HG03039 (cell line): ENCODE measurements around the gene HSD17B11.
"Not testable (repeated sequence)": the region's sequence is repeated elsewhere in the genome, so short reads cannot be mapped to it uniquely, and the experiment has no call there.

Source experiments
- ATAC-seq: cut with Tn5 transposase; IDR thresholded peaks from one replicate; pipeline ENCODE4 v1.9.1; 2021; ENCODE audit warnings: mild to moderate bottlenecking, moderate library complexity; ENCODE audit not compliant: unreplicated experiment

The HSD17B11 gene

DNA sequence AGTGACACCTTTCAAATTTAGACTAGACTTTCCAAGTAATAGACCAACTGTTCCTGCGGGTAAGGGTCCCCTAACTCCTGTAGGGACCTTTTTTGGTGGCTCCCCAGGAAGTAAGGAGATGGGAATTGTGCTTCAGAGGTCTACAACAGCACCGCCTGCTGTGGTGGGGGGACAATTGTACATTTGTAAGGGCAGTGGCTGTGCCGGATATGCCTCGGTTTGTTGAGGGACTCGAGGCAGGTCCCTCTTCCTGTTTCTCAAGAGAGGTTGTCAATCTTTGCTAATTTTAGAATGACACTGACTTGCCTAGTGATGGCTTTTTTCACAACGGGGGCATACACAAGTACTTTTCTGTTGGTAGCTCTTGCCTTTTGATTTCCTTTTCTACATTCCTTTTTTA, 15.5 kb upstream of the HSD17B11 start:
- ATAC-seq, result no peak

DNA sequence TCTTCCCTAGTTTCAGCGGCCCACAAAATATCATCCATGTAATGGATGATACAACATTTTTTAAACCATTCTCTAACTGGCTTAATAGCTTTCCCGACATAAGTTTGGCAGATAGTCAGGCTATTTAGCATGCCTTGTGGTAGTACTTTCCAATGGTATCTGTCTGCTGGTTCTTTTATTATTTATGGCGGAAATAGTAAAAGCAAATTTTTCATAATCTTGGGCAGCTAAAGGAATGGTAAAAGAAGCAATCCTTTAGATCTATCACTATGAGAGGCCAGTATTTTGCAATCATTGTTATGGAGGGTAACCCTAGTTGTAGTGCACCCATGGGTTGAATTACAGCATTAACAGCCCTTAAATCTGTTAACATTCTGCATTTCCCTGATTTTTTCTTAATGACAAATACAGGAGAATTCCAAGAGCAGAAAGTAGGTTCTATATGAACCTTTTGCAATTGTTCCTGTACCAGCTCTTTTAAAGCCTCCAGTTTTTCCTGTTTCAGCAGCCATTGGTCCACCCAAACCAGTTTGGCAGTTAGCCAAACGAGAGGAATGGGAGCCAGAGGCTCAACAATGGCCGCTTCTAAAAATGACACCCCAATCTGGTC, 14.3 kb upstream of the HSD17B11 start:
- ATAC-seq, result no peak

DNA sequence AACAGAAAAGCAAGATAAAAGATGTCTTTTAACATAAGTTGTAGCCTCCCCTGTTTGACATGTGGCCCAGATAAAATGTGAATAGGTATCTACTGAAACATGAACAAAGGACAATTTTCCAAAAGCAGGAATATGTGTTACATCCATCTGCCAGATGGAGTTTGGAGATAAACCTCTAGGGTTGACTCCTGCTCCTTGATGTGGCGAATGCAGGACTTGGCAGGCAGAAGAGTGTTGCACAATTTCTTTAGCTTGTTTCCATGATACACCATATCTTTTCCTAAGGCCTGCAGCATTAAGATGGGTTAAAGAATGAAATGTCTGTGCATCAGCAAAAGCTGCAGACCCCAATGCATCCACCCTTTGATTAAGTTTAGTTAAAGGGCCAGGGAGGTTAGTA, 12.7 kb upstream of the HSD17B11 start:
- ATAC-seq, result not testable (repeated sequence)

DNA sequence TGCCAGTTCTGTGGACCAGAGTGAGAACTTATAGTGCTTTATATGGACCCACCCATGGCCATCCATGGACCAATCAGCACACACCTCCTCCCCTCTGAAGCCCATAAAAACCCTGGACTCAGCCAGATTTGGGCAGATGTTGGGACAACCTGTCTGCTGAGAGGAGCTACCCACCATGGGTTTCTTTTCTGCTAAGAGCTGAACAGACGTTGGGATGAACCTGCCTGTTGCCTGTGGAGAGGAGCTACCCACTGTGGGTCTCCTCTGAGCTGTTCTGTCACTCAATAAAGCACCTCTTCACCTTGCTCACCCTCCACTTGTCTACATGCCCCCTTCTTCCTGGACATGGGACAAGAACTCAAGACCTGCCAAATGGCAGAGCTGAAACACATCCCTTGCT, 9.0 kb upstream of the HSD17B11 start:
- ATAC-seq, result no peak

DNA sequence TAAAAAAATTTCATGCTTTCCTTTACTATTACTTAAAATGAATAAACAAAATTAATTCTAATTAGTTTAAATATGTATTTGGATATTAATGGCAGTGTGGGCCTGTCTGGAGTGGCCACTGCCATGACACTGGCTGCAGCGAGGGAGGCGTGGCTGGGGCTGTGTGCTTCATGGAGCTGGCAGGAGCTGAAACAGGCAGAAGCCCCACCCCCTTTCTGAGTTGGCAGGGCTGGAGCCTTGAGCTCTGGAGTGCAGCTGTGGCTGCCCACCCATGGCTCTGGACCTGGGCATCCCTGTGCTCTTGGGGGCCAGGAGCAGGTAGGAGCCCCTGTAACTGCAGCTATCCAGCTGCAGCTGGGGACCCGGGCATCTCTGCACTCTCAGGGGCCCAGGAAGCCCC, 8.2 kb upstream of the HSD17B11 start:
- ATAC-seq, result no peak

DNA sequence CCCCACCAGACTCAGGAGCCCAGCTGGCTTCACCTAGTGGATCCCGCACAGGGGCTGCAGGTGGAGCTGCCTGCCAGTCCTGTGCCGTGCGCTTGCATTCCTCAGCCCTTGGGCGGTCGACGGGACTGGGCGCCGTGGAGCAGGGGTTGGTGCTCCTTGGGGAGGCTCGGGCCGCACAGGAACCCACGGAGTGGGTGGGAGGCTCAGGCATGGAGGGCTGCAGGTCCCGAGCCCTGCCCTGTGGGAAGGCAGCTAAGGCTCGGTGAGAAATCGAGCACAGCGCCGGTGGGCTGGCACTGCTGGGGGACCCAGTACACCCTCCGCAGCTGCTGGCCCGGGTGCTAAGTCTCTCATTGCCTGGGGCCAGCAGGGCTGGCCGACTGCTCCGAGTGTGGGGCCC, 4.9 kb upstream of the HSD17B11 start:
- not testable (repeated sequence) for ATAC-seq

DNA sequence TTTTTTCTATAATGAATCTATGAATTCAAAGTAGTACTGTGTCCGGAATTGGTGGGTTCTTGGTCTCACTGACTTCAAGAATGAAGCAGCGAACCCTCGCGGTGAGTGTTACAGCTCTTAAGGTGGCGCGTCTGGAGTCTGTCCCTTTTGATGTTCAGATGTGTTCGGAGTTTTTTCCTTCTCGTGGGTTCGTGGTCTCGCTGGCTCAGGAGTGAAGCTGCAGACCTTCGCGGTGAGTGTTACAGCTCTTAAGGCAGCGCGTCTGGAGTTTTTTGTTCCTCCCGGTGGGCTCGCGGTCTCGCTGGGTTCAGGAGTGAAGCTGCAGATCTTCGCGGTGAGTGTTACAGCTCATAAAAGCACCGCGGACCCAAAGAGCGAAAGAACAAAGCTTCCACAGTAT, 4.1 kb upstream of the HSD17B11 start:
- ATAC-seq, result not testable (repeated sequence)

GRCh38 chr4:87392183-87392582, 1.2 kb upstream of the HSD17B11 start:
- ATAC-seq, result no peak

- ATAC-seq, result peak; percentile 11
Observed at GRCh38 chr4:87391576-87392054, 627 bp upstream of the HSD17B11 start.

DNA sequence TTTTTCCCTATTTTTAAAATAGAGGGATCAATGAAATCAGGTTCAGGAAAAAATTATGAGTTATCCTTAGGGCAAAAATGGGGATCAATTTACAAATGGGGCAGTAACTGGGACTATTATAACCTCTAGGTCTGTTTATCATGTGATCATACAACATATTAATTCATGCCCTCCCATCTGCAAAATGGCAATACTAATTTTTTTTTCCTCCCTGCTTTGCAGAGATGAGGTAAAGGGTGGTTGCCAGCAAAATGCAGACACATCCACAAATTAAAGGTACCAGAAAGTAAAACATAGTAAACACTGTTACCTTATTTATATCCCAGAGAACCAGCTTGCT, 467 bp downstream of the HSD17B11 start:
- ATAC-seq, result no peak

DNA sequence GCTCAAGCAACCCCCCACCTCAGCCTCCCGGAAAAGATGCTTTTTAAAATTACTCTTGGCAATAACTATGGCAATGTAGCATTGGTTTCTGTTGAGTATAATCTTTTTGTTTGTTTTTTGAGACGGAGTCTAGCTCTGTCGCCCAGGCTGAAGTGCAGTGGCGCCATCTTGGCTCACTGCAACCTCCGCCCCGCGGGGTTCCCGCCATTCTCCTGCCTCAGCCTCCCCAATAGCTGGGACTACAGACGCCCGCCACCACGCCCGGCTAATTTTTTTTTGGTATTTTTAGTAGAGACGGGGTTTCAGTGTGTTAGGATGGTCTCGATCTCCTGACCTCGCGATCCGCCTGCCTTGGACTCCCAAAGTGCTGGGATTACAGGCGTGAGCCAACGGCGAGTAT, 933 bp downstream of the HSD17B11 start:
- ATAC-seq, result not testable (repeated sequence)

DNA sequence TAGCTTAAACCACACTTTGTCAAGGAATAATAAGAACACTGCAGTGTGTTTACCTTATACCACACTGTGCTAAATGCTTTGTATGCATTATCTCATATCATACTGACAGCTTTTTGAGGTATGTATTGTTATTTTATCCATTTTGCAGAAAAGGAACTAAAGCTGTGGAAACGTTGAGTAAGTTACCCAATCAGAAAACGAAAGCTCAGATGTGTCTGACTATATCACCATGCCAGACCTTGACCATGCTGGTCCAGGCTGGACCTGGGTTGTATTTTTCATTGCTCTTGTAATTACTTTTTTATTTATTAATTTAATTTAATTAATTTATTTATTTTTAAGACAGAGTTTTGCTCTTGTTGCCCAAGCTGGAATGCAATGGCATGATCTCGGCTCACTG, 2.1 kb downstream of the HSD17B11 start:
- ATAC-seq, result no peak

DNA sequence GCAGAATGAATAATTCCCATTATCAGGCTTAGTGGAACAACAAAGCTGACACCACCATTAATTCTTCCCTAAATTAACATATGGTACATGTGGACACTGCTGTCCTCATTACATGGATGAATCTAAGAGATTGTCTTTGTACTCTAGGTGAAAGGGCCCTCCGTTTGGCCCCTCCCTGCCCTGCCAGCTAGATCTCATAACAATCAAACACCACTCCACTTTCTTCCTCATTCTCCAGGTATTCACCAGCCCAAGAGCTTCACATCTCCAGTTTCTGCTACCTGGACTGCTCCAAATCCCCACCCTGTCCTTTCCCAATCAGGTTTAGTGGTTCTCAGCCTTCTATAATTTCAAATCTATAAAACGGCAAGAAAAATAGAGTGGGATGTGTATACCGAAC, 3.8 kb downstream of the HSD17B11 start:
- no peak for ATAC-seq

DNA sequence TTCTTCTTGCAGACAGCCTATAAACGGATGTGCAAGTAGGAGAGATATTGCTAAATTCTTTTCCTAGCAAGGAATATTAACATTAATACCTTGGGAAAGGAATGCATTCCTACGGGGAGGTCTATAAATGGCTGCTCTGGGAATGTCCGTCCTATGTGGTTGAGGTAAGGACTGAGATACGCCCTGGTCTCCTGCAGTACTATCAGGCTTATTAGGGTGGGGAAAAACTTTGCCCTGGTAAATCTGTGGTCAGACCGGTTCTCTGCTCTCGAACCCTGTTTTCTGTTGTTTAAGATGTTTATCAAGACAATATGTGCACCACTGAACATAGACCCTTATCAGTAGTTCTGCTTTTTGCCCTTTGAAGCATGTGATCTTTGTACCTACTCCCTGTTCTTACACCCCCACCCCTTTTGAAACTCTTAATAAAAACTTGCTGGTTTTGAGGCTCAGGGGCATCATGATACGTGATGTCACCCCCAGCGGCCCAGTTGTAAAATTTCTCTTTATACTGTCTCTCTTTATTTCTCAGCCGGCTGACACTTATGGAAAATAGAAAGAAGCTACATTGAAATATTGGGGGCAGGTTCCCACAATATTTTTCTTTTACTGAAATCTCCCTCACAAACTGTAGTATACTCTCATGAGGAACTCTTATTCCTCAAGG, 6.4 kb downstream of the HSD17B11 start:
- not testable (repeated sequence) for ATAC-seq

- ATAC-seq, result no peak
Observed at GRCh38 chr4:87382931-87383330, 8.1 kb downstream of the HSD17B11 start.

- ATAC-seq, result no peak
Observed at GRCh38 chr4:87382116-87382515, 8.9 kb downstream of the HSD17B11 start.

DNA sequence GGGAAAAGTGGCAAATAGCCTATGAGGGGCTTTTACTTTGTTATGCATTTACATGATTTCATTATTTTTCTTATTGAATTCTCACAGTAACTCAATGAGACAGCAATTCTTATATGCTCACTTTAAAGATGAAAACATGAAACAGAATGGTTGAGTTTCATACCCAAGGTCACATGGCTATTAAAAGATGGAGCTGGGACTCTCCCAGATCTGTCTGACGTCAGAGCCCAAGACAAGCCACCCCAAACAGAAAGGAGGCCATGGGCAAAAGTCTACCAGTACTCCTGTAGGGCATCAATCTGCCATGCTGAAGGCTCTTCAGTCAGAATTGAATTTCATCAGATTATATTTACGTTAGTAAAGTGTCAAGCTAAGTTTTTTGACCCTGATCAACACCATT, 13.2 kb downstream of the HSD17B11 start:
- ATAC-seq, result no peak

DNA sequence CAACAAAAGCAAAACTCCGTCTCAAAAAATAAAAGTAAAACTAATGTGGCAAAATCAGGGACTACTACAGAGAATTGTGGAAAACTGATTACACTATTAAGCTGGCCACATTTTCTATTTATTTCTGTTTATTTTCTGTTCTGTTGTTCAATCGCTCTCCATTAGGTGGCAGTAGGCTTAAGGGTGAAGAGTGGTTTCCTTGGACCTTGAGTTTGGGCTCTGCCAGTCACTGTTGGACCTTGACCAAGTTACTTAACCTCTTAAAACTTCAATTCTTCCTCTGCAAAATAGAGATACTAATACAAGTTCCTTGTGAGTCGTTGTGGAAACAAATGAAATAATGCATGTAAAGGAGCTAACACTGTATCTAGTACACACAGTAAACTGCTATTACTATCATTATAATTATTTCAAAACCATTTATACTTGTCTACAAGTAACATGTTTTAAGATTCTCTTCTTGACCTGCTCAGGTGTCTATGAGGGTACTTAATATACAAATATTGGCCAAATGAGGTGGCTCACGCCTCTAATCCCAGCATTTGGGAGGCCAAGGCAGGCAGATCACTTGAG, 15.2 kb downstream of the HSD17B11 start:
- ATAC-seq, result peak; percentile 59

GRCh38 chr4:87370068-87370467, 20.9 kb downstream of the HSD17B11 start:
- no peak for ATAC-seq

DNA sequence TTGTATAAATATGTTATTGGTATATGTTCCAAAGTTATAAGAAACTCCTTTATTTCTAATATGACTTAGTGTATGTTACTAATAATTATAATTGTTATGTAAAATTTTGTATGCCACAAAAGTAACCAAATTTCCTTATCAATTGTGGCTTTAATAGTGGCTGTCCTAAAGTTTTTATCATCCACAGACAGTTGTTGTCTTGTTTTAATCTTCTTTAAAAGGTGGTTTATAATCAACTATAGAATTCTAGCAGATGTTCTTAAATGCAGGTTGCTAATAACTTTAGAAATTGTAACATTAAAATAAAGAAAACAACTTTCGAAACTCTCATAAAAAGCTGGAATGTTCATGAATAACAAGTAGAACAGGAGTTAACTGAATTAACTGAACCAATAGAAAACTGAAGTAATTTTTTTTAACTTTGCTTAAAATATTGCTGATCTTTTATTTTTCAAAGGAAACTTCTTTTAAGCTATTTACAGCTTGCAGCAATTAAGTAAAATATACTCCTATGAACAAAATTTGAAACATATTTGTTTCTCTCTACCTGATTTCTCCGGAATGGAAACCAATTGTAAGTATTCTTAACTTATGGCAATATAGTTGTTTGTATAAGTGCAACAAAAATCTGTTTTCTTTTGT, 24.3 kb downstream of the HSD17B11 start:
- no peak for ATAC-seq

- ATAC-seq, result no peak
Observed at GRCh38 chr4:87365348-87365747, 25.6 kb downstream of the HSD17B11 start.

- no peak for ATAC-seq
Observed at GRCh38 chr4:87363552-87363951, 27.4 kb downstream of the HSD17B11 start.
